SU-DHL-6 (cell line): ENCODE measurements around the gene MRPS18B.

Experiments used
- CTCF ChIP-seq: fragments of 200-600 bp; sonication (generic); IDR thresholded peaks from one replicate; pipeline ENCODE4 v1.5.1; 2017; ENCODE audit warnings: antibody characterized with exemption, mild to moderate bottlenecking, low read length, moderate library complexity; ENCODE audit not compliant: insufficient read depth, poor library complexity, severe bottlenecking
- EZH2phosphoT487 ChIP-seq: fragments of 200-600 bp; sonication (generic), shearing (Covaris generic); conservative IDR thresholded peaks from 2 replicates; pipeline ENCODE4 v1.6.1; 2018; ENCODE audit warnings: mild to moderate bottlenecking, antibody characterized with exemption, low read length, moderate library complexity, mixed read lengths

GRCh38 chr6:30591008-30591407, 26.6 kb upstream of the MRPS18B start:
- TF ChIP-seq CTCF: no peak
- TF ChIP-seq EZH2phosphoT487: no peak
